Measurements from ENCODE around the gene TAS2R31. TPM values are rescaled to one million over a fixed set of nuclear protein-coding genes. Genes with fewer than 3 reads are reported as not detected.

Gene TAS2R31
- total RNA-seq, 1 experiment from 2014 or later: 4.1 TPM

DNA sequence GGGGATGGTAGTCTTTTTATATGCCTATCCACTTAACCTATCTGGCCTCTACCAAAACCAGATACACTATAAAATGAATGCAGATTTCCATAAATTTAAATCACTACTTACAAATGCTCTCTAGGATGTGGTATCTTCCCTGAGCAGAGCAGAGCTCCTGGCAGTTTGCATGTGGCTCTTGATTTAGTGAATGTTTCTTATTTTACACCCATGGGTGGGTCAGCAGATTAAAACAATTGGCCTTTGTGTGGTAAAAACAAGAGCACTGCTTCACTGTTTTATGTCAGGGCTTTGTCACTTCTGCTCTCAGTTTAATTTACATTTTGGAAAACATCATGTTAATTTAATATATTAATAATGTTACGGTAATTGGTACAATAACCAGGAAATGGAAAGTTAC, 14.3 kb downstream of the TAS2R31 start:
- intact Hi-C loops (cut with micrococcal nuclease; ENCODE audit: unreplicated experiment): no loop called here
- no peaks in the 10 kb centered on the region for H3K27me3 Mint-ChIP-seq (ENCODE audit: unreplicated experiment)
- H3K4me3 Mint-ChIP-seq (ENCODE audit: low read depth, unreplicated experiment): no peak overlapping the region
- no peak overlapping the region for H3K27ac Mint-ChIP-seq (ENCODE audit: unreplicated experiment)
- no peaks in the 10 kb centered on the region for H3K36me3 Mint-ChIP-seq (ENCODE audit: insufficient read depth, unreplicated experiment)
- peaks cover 15% of the 10 kb centered on the region for H3K4me1 Mint-ChIP-seq (ENCODE audit: low read depth, unreplicated experiment)
- TF ChIP-seq, protein P1, sequence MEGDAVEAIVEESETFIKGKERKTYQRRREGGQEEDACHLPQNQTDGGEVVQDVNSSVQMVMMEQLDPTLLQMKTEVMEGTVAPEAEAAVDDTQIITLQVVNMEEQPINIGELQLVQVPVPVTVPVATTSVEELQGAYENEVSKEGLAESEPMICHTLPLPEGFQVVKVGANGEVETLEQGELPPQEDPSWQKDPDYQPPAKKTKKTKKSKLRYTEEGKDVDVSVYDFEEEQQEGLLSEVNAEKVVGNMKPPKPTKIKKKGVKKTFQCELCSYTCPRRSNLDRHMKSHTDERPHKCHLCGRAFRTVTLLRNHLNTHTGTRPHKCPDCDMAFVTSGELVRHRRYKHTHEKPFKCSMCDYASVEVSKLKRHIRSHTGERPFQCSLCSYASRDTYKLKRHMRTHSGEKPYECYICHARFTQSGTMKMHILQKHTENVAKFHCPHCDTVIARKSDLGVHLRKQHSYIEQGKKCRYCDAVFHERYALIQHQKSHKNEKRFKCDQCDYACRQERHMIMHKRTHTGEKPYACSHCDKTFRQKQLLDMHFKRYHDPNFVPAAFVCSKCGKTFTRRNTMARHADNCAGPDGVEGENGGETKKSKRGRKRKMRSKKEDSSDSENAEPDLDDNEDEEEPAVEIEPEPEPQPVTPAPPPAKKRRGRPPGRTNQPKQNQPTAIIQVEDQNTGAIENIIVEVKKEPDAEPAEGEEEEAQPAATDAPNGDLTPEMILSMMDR (IDR thresholded peaks at IDR 0.05; ENCODE audit: unreplicated experiment): no peak
- DNase-seq: no peak
- no peaks in the 10 kb centered on the region for H3K9me3 Mint-ChIP-seq (ENCODE audit: low read depth, unreplicated experiment)
- no TSS peak for BruUV-seq (replicated peaks)
- CTCF ChIA-PET: no interaction called here

DNA sequence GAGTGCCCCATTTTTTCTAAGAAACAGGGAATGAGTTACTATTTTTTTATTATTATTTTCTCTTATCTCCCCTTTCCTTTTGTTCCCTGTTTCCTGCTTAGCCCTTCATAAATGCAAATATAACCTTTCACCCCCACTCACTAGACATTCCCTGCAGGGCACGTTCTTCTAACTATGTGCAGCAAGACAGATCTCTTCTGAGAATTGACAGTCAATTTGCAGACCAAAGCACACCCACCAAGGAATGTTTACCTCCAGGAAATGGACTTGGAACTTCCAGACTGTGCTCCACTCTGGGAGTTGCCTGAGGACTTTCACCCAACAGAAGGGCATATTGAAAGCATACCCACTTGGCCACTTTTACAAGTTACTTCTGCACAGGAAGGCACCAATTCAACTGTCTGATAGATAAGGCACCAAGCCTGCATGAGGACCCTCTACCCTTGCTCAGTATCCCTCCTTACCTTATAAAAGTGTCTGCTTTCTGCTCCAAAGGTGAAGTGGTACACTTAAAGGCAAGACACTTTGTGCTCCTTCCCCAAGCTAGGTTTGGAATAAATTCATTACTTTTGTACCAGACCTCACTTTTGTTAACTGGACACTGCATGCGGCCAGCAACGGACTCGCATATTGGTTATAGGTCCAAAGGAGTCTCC, 15.3 kb downstream of the TAS2R31 start:
- H3K27me3 Mint-ChIP-seq (ENCODE audit: unreplicated experiment): no peaks in the 10 kb centered on the region
- H3K27ac Mint-ChIP-seq (ENCODE audit: unreplicated experiment): peak overlapping the region; percentile 11
- peaks cover 15% of the 10 kb centered on the region for H3K4me1 Mint-ChIP-seq (ENCODE audit: low read depth, unreplicated experiment)
- CTCF ChIA-PET: no interaction called here
- no peaks in the 10 kb centered on the region for H3K9me3 Mint-ChIP-seq (ENCODE audit: low read depth, unreplicated experiment)
- intact Hi-C loops (cut with micrococcal nuclease; ENCODE audit: unreplicated experiment): loop anchor here (1.0 kb wide), 1 partner anchor 54 kb away; no protein-coding TSS in a partner anchor
- peak; percentile 7 for DNase-seq
- no peak overlapping the region for H3K4me3 Mint-ChIP-seq (ENCODE audit: low read depth, unreplicated experiment)
- no peaks in the 10 kb centered on the region for H3K36me3 Mint-ChIP-seq (ENCODE audit: insufficient read depth, unreplicated experiment)
- TF ChIP-seq, protein P1 (IDR thresholded peaks at IDR 0.05; ENCODE audit: unreplicated experiment): no peak
- no TSS peak for BruUV-seq (replicated peaks)

DNA sequence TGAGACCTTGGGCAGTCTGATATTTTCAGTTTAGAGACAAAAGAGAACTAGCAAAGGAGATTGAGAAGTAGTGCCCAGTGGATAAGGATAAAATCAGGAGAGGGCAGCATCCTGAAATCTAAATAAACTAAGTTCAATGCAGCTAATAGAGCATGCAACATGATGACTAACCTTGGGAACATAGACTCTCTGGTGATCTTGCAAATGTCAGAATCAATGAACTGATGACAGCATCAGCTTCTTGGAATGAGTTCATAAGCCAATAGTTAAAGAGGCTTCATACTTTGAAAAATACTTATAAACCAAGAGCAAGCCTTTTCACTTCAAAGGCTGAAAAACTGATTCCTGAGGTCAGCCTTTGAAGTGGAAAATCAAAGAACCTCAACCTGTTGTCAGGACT, 17.0 kb downstream of the TAS2R31 start:
- Mint-ChIP-seq H3K4me3 (ENCODE audit: low read depth, unreplicated experiment) (no peak overlapping the region), H3K27me3 (ENCODE audit: unreplicated experiment) (no peaks in the 10 kb centered on the region), H3K36me3 (ENCODE audit: insufficient read depth, unreplicated experiment) (no peaks in the 10 kb centered on the region), H3K9me3 (ENCODE audit: low read depth, unreplicated experiment) (no peaks in the 10 kb centered on the region), H3K27ac (ENCODE audit: unreplicated experiment) (no peak overlapping the region), H3K4me1 (ENCODE audit: low read depth, unreplicated experiment) (peaks cover 15% of the 10 kb centered on the region)
- no TSS peak for BruUV-seq (replicated peaks)
- intact Hi-C loops (cut with micrococcal nuclease; ENCODE audit: unreplicated experiment): no loop called here
- CTCF ChIA-PET: interaction anchor here (1.0 kb wide), 1 partner anchor 55 kb away, joined by 4 read pairs; no protein-coding TSS in a partner anchor
- no peak for DNase-seq
- TF ChIP-seq, protein P1 (IDR thresholded peaks at IDR 0.05; ENCODE audit: unreplicated experiment): no peak

DNA sequence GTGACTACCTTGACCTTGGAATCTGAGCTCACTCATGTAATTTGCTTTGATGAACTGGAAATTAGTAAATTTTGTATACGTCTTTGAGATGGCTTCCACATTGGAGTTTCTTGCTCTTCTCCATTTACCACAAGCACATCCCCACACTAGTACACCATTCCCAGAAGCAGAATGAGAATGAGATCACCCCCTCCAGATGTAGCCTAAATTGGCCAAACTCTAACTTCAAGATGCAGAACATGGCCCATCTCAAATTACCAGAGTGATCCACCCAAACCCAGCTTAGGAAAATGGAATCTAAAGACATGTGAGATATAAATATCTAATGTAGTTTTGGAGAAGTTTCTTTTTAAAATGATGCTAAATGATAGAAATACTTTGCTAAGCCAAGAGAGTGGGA, 23.6 kb downstream of the TAS2R31 start:
- Mint-ChIP-seq H3K36me3 (ENCODE audit: insufficient read depth, unreplicated experiment) (no peaks in the 10 kb centered on the region), H3K9me3 (ENCODE audit: low read depth, unreplicated experiment) (no peaks in the 10 kb centered on the region), H3K27me3 (ENCODE audit: unreplicated experiment) (no peaks in the 10 kb centered on the region), H3K27ac (ENCODE audit: unreplicated experiment) (no peak overlapping the region), H3K4me3 (ENCODE audit: low read depth, unreplicated experiment) (no peak overlapping the region), H3K4me1 (ENCODE audit: low read depth, unreplicated experiment) (no peaks in the 10 kb centered on the region)
- BruUV-seq (replicated peaks): no TSS peak
- DNase-seq: no peak
- TF ChIP-seq, protein P1 (IDR thresholded peaks at IDR 0.05; ENCODE audit: unreplicated experiment): no peak
- intact Hi-C loops (cut with micrococcal nuclease; ENCODE audit: unreplicated experiment): no loop called here
- CTCF ChIA-PET: no interaction called here
